ENCODE data around the gene SCGB1A1. TPM values are rescaled to one million over a fixed set of nuclear protein-coding genes. Genes with fewer than 3 reads are reported as not detected.

The SCGB1A1 gene
- total and polyA plus RNA-seq, 11 donors = not detected

GRCh38 chr11:62399878-62400266 lies 19.0 kb upstream of the SCGB1A1 start:
- TF ChIP-seq POLR2A (IDR thresholded peaks at IDR 0.05) (no peak), CTCF (IDR thresholded peaks at IDR 0.05) (no peak)
- H3K27ac ChIP-seq = peak overlapping the region in 11 of 12 donors; percentile 7 to 85 (median 63)

GRCh38 chr11:62400281-62400680 lies 18.6 kb upstream of the SCGB1A1 start:
- ATAC-seq = no peak
- TF ChIP-seq POLR2A (IDR thresholded peaks at IDR 0.05) = no peak
- TF ChIP-seq CTCF (IDR thresholded peaks at IDR 0.05) = no peak
- no peak overlapping the region for H3K4me3 ChIP-seq
- no peaks in the 10 kb centered on the region for H3K27me3 ChIP-seq
- intact Hi-C loops (cut with DNase I) = no loop called here
- WGBS, 4 donors = 41 to 58% (median 51%) methylated on average over 6 of the region's 6 CpGs
- H3K4me1 ChIP-seq = peaks cover 6 to 76% (median 57%) of the 10 kb centered on the region in 12 donors
- H3K36me3 ChIP-seq = no peaks in the 10 kb centered on the region
- DNase-seq = no peak
- H3K9me3 ChIP-seq = no peaks in the 10 kb centered on the region
- peak overlapping the region in 11 of 12 donors; percentile 7 to 85 (median 63) for H3K27ac ChIP-seq

More at GRCh38 chr11:62399878-62400266, 19.0 kb upstream of the SCGB1A1 start:
- no peaks in the 10 kb centered on the region for H3K27me3 ChIP-seq
- H3K36me3 ChIP-seq = no peaks in the 10 kb centered on the region
- WGBS, 4 donors = 35 to 66% (median 53%) methylated on average over 7 of the region's 7 CpGs
- intact Hi-C loops (cut with DNase I) = loop anchor here (5.0 to 10.0 kb wide), 8 partner anchors 142 to 465 kb away; partner anchors contain the start of gene AHNAK (in 2 of the 10)
- ATAC-seq = peak in 2 of 4 donors; percentile 5 to 15
- H3K4me3 ChIP-seq = no peak overlapping the region
- DNase-seq = peak in 1 of 5 donors; percentile 63
- H3K4me1 ChIP-seq = peaks cover 6 to 80% (median 60%) of the 10 kb centered on the region in 12 donors
- H3K9me3 ChIP-seq = no peaks in the 10 kb centered on the region

GRCh38 chr11:62400760-62401159 lies 18.1 kb upstream of the SCGB1A1 start:
- peak; percentile 65 to 88 (median 86) for ATAC-seq
- H3K4me3 ChIP-seq = no peak overlapping the region

DNA sequence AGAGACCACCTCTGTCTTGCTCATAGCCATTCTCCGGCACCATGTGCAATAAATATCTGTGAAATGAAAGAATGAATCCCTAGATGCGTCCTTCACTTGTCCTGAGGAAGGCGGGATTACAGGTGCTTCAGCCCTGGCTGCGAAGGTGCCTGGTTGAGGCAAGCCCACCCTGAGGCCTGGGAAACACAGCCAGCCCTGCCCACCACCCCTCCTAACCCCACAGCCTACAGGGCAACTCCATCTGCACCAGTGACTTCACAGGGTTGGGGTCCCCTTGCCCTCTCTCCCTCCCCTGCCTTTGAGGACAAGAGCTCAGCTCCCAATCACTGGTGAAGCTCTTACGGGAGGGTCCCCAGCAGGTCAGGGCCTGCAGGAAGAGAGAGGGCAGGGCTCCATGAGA lies 17.5 kb upstream of the SCGB1A1 start:
- Histone ChIP-seq H3K36me3 (no peaks in the 10 kb centered on the region), H3K27ac (peak overlapping the region in 11 of 12 donors; percentile 7 to 85 (median 63)), H3K27me3 (no peaks in the 10 kb centered on the region), H3K4me1 (peaks cover 6 to 74% (median 54%) of the 10 kb centered on the region in 12 donors), H3K4me3 (peak overlapping the region in 1 of 12 donors; percentile 28), H3K9me3 (no peaks in the 10 kb centered on the region)
- ATAC-seq (no peak), DNase-seq (no peak)
- TF ChIP-seq CTCF (IDR thresholded peaks at IDR 0.05) = no peak
- no peak for TF ChIP-seq POLR2A (IDR thresholded peaks at IDR 0.05)
- intact Hi-C loops (cut with DNase I) = no loop called here
- WGBS, 4 donors = 83 to 91% (median 89%) methylated on average over 4 to 5 of the region's 5 CpGs

More at GRCh38 chr11:62400760-62401159, 18.1 kb upstream of the SCGB1A1 start:
- intact Hi-C loops (cut with DNase I) = no loop called here
- Histone ChIP-seq H3K27ac (peak overlapping the region; percentile 7 to 85 (median 61)), H3K36me3 (no peaks in the 10 kb centered on the region), H3K9me3 (no peaks in the 10 kb centered on the region), H3K27me3 (no peaks in the 10 kb centered on the region), H3K4me1 (peaks cover 6 to 74% (median 54%) of the 10 kb centered on the region in 12 donors)
- peak; percentile 84 to 93 (median 87) for DNase-seq
- WGBS, 4 donors = 7 to 34% (median 16%) methylated on average over 2 to 9 of the region's 9 CpGs
- TF ChIP-seq POLR2A (IDR thresholded peaks at IDR 0.05) (no peak), CTCF (IDR thresholded peaks at IDR 0.05) (no peak)
